ENCODE results near the gene EFEMP1.
"Not testable (repeated sequence)": the region's sequence is repeated elsewhere in the genome, so short reads cannot be mapped to it uniquely, and the experiment has no call there.

The EFEMP1 gene

GRCh38 chr2:55831671-55832410 is 91.7 kb downstream of the EFEMP1 start:
- not testable (repeated sequence) for DNase-seq (ENCODE audit: low read depth, low spot score)

GRCh38 chr2:55827855-55828254 is 95.7 kb downstream of the EFEMP1 start:
- no peak for DNase-seq (ENCODE audit: low read depth, low spot score)

DNA sequence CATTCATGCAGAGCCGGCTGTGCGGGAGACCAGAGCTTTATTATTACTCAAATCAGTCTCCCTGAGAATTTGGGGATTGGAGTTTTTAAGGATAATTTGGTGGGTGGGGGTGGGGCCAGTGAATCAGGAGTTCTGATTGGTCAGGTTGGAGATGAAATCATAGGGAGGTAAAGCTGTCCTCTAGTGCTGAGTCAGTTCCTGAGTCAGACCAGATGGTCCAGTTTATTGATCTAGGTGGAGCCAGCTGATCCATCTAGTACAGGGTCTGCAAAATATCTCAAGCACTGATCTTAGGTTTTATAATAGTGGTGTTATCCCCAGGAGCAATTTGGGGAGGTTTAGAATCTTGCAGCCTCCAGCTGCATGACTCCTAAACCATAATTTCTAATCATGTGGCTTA is 96.2 kb downstream of the EFEMP1 start:
- DNase-seq (ENCODE audit: low read depth, low spot score) = not testable (repeated sequence)

GRCh38 chr2:55826246-55826645 is 97.3 kb downstream of the EFEMP1 start:
- DNase-seq (ENCODE audit: low read depth, low spot score) = no peak

GRCh38 chr2:55824551-55825096 is 99.0 kb downstream of the EFEMP1 start:
- DNase-seq (ENCODE audit: low read depth, low spot score) = no peak

Measured in activated naive CD8-positive, alpha-beta T cell treated with anti-CD3 and anti-CD28 coated beads, Interleukin-2, amount 50 U/mL, for 16 hours (primary cell).